HEK293 (cell line): ENCODE results near the gene ROBO1.

Experiments
- CTCF ChIP-seq: fragments of 450-650 bp; formaldehyde crosslinking; IDR thresholded peaks from 2 replicates; pipeline ENCODE4 v1.5.1; 2016; ENCODE audit warnings: missing biosample characterization, missing genetic modification characterization
- PATZ1 ChIP-seq: fragments of 450-650 bp; formaldehyde crosslinking; IDR thresholded peaks from 2 replicates; pipeline ENCODE4 v1.5.1; 2016; ENCODE audit warnings: missing biosample characterization, missing genetic modification characterization
- SALL2 ChIP-seq: fragments of 450-650 bp; formaldehyde crosslinking; IDR thresholded peaks from 2 replicates; pipeline ENCODE4 v1.5.0; 2017; ENCODE audit warnings: missing biosample characterization, mild to moderate bottlenecking, missing genetic modification characterization, borderline replicate concordance
- ZNF10 ChIP-seq: fragments of 450-650 bp; formaldehyde crosslinking; IDR thresholded peaks from 2 replicates; pipeline ENCODE4 v1.5.1; 2017; ENCODE audit warnings: missing biosample characterization, missing genetic modification characterization
- ZNF274 ChIP-seq, 2 experiments: fragments of 200-500 bp in 1 of 2; fragments of 450-650 bp in 1 of 2; sonication (Bioruptor generic) in 1 of 2; formaldehyde crosslinking in 1 of 2; IDR thresholded peaks; 2 replicates each; pipeline versions ENCODE4 v1.5.1 to v1.6.1; 2014 to 2016; ENCODE audit warnings: borderline replicate concordance in 1 of 2, inconsistent platforms in 1 of 2, low read length in 1 of 2, missing biosample characterization in 1 of 2, missing genetic modification characterization in 1 of 2
- ZSCAN5A ChIP-seq: fragments of 450-650 bp; formaldehyde crosslinking; IDR thresholded peaks from 2 replicates; pipeline ENCODE4 v1.5.1; 2016; ENCODE audit warnings: missing biosample characterization, missing genetic modification characterization

GRCh38 chr3:78994174-78995027, 773.4 kb downstream of the ROBO1 start:
- TF ChIP-seq PATZ1 = no peak
- TF ChIP-seq SALL2 = no peak
- no peak for TF ChIP-seq ZNF10 (tag by site-specific recombination)
- TF ChIP-seq ZSCAN5A (tag by site-specific recombination) = no peak
- no peak for TF ChIP-seq ZNF274 (IDR thresholded peaks at IDR 0.05; ENCODE audit: low read length)
- TF ChIP-seq ZNF274 (tag by site-specific recombination; IDR thresholded peaks at IDR 0.05; ENCODE audit: borderline replicate concordance) = no peak
- no peak for TF ChIP-seq CTCF (tag by site-specific recombination)
